H9 (cell line): ENCODE results near the gene FAM3B. TPM values are rescaled to one million over a fixed set of nuclear protein-coding genes. Genes with fewer than 3 reads are reported as not detected.

Source experiments
- DNase-seq: peaks from one replicate; pipeline ENCODE4 v3.0.0-alpha.2; 2017
- H2AFZ ChIP-seq: one replicate; pipeline ENCODE4 v1.6.1; 2013; ENCODE audit warnings: mild to moderate bottlenecking, low read length, control low read depth, moderate library complexity
- H2AK5ac ChIP-seq: 2 replicates; pipeline ENCODE4 v1.6.1; 2013; ENCODE audit warnings: low read length, control low read depth, mixed read lengths; ENCODE audit not compliant: insufficient read length
- H2BK120ac ChIP-seq: one replicate; pipeline ENCODE4 v1.6.1; 2013; ENCODE audit warnings: low read depth, mild to moderate bottlenecking, low read length, control low read depth, inconsistent platforms; ENCODE audit not compliant: poor library complexity, severe bottlenecking
- H2BK12ac ChIP-seq: 2 replicates; pipeline ENCODE4 v1.6.1; 2013; ENCODE audit warnings: low read length, control low read depth, mixed read lengths, low read depth; ENCODE audit not compliant: insufficient read length
- H2BK15ac ChIP-seq: 2 replicates; pipeline ENCODE4 v1.6.1; 2013; ENCODE audit warnings: low read depth, low read length, control low read depth
- H2BK20ac ChIP-seq: one replicate; pipeline ENCODE4 v1.6.1; 2013; ENCODE audit warnings: low read depth, mild to moderate bottlenecking, low read length, control low read depth, inconsistent platforms; ENCODE audit not compliant: poor library complexity, severe bottlenecking
- H2BK5ac ChIP-seq: 2 replicates; pipeline ENCODE4 v1.6.1; 2013; ENCODE audit warnings: low read length, control low read depth, mixed read lengths; ENCODE audit not compliant: insufficient read length
- H3K14ac ChIP-seq: 2 replicates; pipeline ENCODE4 v1.6.1; 2013; ENCODE audit warnings: low read length, control low read depth; ENCODE audit not compliant: insufficient read depth
- H3K18ac ChIP-seq: 2 replicates; pipeline ENCODE4 v1.6.1; 2013; ENCODE audit warnings: low read depth, mild to moderate bottlenecking, mixed read lengths, low read length, control low read depth; ENCODE audit not compliant: insufficient read length
- H3K23ac ChIP-seq: 2 replicates; pipeline ENCODE4 v1.6.1; 2013; ENCODE audit warnings: low read length, control low read depth, mixed read lengths, low read depth; ENCODE audit not compliant: insufficient read length
- H3K23me2 ChIP-seq: 2 replicates; pipeline ENCODE4 v1.6.1; 2013; ENCODE audit warnings: low read depth, mild to moderate bottlenecking, mixed read lengths, low read length, control low read depth; ENCODE audit not compliant: insufficient read length, poor library complexity, severe bottlenecking
- H3K27ac ChIP-seq: 2 replicates; pipeline ENCODE4 v1.5.1; 2013; ENCODE audit warnings: low read length, control low read depth, mixed read lengths, low read depth; ENCODE audit not compliant: insufficient read length
- H3K27me3 ChIP-seq: 2 replicates; pipeline ENCODE4 v1.6.1; 2013; ENCODE audit warnings: low read length, control low read depth, inconsistent platforms; ENCODE audit not compliant: insufficient read depth
- H3K4ac ChIP-seq: 2 replicates; pipeline ENCODE4 v1.6.1; 2013; ENCODE audit warnings: low read depth, mild to moderate bottlenecking, control low read depth, inconsistent platforms, low read length, moderate library complexity
- H3K4me1 ChIP-seq: 2 replicates; pipeline ENCODE4 v1.6.1; 2013; ENCODE audit warnings: low read length, control low read depth, inconsistent platforms; ENCODE audit not compliant: insufficient read depth
- H3K4me2 ChIP-seq: 2 replicates; pipeline ENCODE4 v1.6.1; 2013; ENCODE audit warnings: low read length, control low read depth, mixed read lengths; ENCODE audit not compliant: insufficient read length, insufficient read depth
- H3K56ac ChIP-seq: 2 replicates; pipeline ENCODE4 v1.6.1; 2013; ENCODE audit warnings: low read depth, mild to moderate bottlenecking, mixed read lengths, low read length, control low read depth; ENCODE audit not compliant: insufficient read length
- H3K79me1 ChIP-seq: 2 replicates; pipeline ENCODE4 v1.6.1; 2013; ENCODE audit warnings: low read depth, mild to moderate bottlenecking, moderate library complexity, low read length, control low read depth, inconsistent platforms; ENCODE audit not compliant: insufficient read depth, poor library complexity, severe bottlenecking
- H3K79me2 ChIP-seq: 2 replicates; pipeline ENCODE4 v1.6.1; 2013; ENCODE audit warnings: low read length, control low read depth, inconsistent platforms; ENCODE audit not compliant: insufficient read depth
- H3K9ac ChIP-seq: 2 replicates; pipeline ENCODE4 v1.6.1; 2013; ENCODE audit warnings: low read length, control low read depth, mixed read lengths; ENCODE audit not compliant: insufficient read length; ENCODE audit errors: extremely low read depth
- H3K9me3 ChIP-seq: one replicate; pipeline ENCODE4 v1.6.1; 2013; ENCODE audit warnings: low read depth, low read length, inconsistent platforms; ENCODE audit not compliant: control insufficient read depth
- H3T11ph ChIP-seq: one replicate; pipeline ENCODE4 v1.6.1; 2013; ENCODE audit warnings: mild to moderate bottlenecking, low read length, control low read depth, inconsistent platforms
- H4K20me1 ChIP-seq: one replicate; pipeline ENCODE4 v1.6.1; 2013; ENCODE audit not compliant: control insufficient read depth, insufficient read length, insufficient read depth
- H4K5ac ChIP-seq: 2 replicates; pipeline ENCODE4 v1.6.1; 2013; ENCODE audit warnings: low read depth, mild to moderate bottlenecking, mixed read lengths, low read length, control low read depth; ENCODE audit not compliant: insufficient read length
- H4K8ac ChIP-seq: replicated peaks from 2 replicates; pipeline ENCODE4 v1.6.1; 2013; ENCODE audit warnings: low read length, control low read depth, mixed read lengths, low read depth; ENCODE audit not compliant: insufficient read length
- H4K91ac ChIP-seq: 2 replicates; pipeline ENCODE4 v1.6.1; 2013; ENCODE audit warnings: low read depth, mild to moderate bottlenecking, moderate library complexity, mixed read lengths, low read length, control low read depth; ENCODE audit not compliant: insufficient read length
- H3K27ac Mint-ChIP-seq, 3 experiments: 2 replicates in 2 of 3; 3 replicates in 1 of 3; pipeline ENCODE4 v1.8.0; 2020 to 2021; ENCODE audit warnings: mixed read lengths in 3 of 3, mild to moderate bottlenecking in 1 of 3, moderate library complexity in 1 of 3
- H3K27me3 Mint-ChIP-seq: 2 replicates; pipeline ENCODE4 v1.8.0; 2021; ENCODE audit warnings: low read depth, mild to moderate bottlenecking, moderate library complexity, mixed read lengths
- H3K36me3 Mint-ChIP-seq, 3 experiments: 2 replicates in 2 of 3; 3 replicates in 1 of 3; pipeline ENCODE4 v1.8.0; 2020 to 2021; ENCODE audit warnings: low read depth in 3 of 3, mixed read lengths in 3 of 3; ENCODE audit not compliant: insufficient read depth in 1 of 3
- H3K4me1 Mint-ChIP-seq, 2 experiments: 2 replicates each; pipeline ENCODE4 v1.8.0; 2020; ENCODE audit warnings: mixed read lengths in 2 of 2
- H3K4me3 Mint-ChIP-seq, 2 experiments: 2 replicates in 1 of 2; 3 replicates in 1 of 2; pipeline ENCODE4 v1.8.0; 2020 to 2021; ENCODE audit warnings: mild to moderate bottlenecking in 2 of 2, mixed read lengths in 2 of 2, moderate library complexity in 1 of 2
- H3K9me3 Mint-ChIP-seq, 2 experiments: 2 replicates in 1 of 2; 3 replicates in 1 of 2; pipeline ENCODE4 v1.8.0; 2020; ENCODE audit warnings: mild to moderate bottlenecking in 2 of 2, mixed read lengths in 2 of 2, moderate library complexity in 1 of 2
- WGBS: extraction: QIAGEN DNeasy Blood & Tissue Kit; methylation state at CpG from one replicate; pipeline ENCODE4 v1.1.7; 2013; ENCODE audit warnings: missing lambda C conversion rate, low lambda C conversion rate, mixed read lengths; ENCODE audit not compliant: insufficient read length; ENCODE audit errors: extremely low coverage; 5-methylcytosine and 5-hydroxymethylcytosine counted together
- total RNA-seq: library from RNA; stranded (reverse); gene quantifications from 2 replicates; pipeline ENCODE4 v1.2.1, GENCODE V29; 2021
- TF ChIP-seq, protein P1 (sequence below): fragments of 200-600 bp; sonication (generic); conservative IDR thresholded peaks from 3 replicates; pipeline ENCODE4 v1.8.0; 2021; ENCODE audit warnings: antibody characterized with exemption, mild to moderate bottlenecking

FAM3B gene
- total RNA-seq, 1 experiment from 2014 or later: 5.0 TPM

DNA sequence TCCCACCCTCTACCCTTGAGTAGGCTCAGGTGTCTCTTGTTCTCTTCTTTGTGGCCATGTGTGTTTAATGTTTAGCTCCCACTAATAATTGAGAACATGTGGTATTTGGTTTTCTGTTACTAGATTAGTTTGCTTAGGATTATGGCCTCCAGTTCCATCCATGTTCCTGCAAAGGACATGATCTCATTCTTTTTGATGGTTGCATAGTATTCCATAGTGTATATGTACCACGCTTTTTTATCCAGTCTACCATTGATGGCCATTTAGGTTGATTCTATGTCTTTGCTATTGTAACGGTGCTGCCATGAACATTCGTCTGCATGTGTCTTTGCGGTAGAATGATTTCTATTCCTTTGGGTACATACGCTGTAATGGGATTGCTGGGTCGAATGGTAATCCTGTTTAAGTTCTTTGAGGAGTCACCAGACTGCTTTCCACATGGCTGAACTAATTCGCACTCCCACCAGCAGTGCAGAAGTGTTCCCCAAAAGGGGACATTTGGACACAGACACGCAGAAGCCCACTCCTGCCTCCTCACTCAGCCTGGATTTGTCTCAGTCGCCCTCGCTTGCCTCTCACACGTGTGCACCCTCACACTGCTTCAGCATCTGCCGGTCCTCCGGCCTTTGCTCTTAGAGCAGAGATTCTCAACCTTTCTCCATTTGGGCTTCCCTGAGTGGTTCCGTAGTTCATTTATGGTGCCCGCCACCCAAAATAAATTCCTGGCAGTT, 48.9 kb downstream of the FAM3B start:
- Histone ChIP-seq H3K4me1 (no peaks in the 10 kb centered on the region; the same call in 1 of the 2 replicates), H2BK20ac (no peak overlapping the region), H3K9me3 (no peaks in the 10 kb centered on the region), H3K27me3 (no peaks in the 10 kb centered on the region; the same call in 1 of the 2 replicates), H3K4ac (no peak overlapping the region), H2AFZ (no peak overlapping the region), H4K5ac (no peak overlapping the region), H4K91ac (no peak overlapping the region), H3T11ph (no peak overlapping the region), H3K14ac (no peak overlapping the region), H3K27ac (no peak overlapping the region), H2BK5ac (no peak overlapping the region), H2AK5ac (no peak overlapping the region), H4K8ac (no peak overlapping the region), H4K20me1 (no peaks in the 10 kb centered on the region), H2BK12ac (no peak overlapping the region), H3K4me2 (no peak overlapping the region), H2BK15ac (no peak overlapping the region), H3K23ac (no peak overlapping the region), H3K79me1 (no peaks in the 10 kb centered on the region), H3K79me2 (no peaks in the 10 kb centered on the region), H3K18ac (no peak overlapping the region), H3K56ac (no peak overlapping the region), H3K9ac (no peak overlapping the region), H2BK120ac (no peak overlapping the region), H3K23me2 (peaks cover 8% of the 10 kb centered on the region)
- H3K36me3 Mint-ChIP-seq: no peaks in the 10 kb centered on the region
- no peaks in the 10 kb centered on the region; a peak in 1 of 5 replicates for H3K9me3 Mint-ChIP-seq
- DNase-seq: no peak
- no peak overlapping the region for H3K4me3 Mint-ChIP-seq
- peaks cover 15% of the 10 kb centered on the region for H3K27me3 Mint-ChIP-seq
- H3K27ac Mint-ChIP-seq: no peak overlapping the region
- H3K4me1 Mint-ChIP-seq: peaks cover 12 to 26% of the 10 kb centered on the region in 2 experiments
- TF ChIP-seq, protein P1, sequence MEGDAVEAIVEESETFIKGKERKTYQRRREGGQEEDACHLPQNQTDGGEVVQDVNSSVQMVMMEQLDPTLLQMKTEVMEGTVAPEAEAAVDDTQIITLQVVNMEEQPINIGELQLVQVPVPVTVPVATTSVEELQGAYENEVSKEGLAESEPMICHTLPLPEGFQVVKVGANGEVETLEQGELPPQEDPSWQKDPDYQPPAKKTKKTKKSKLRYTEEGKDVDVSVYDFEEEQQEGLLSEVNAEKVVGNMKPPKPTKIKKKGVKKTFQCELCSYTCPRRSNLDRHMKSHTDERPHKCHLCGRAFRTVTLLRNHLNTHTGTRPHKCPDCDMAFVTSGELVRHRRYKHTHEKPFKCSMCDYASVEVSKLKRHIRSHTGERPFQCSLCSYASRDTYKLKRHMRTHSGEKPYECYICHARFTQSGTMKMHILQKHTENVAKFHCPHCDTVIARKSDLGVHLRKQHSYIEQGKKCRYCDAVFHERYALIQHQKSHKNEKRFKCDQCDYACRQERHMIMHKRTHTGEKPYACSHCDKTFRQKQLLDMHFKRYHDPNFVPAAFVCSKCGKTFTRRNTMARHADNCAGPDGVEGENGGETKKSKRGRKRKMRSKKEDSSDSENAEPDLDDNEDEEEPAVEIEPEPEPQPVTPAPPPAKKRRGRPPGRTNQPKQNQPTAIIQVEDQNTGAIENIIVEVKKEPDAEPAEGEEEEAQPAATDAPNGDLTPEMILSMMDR: no peak
- no CpG with 5 or more reads among the region's 15 CpGs for WGBS
